Esophagus muscularis mucosa (tissue), 3 donors: ENCODE data around the gene NTN5.

ENCODE experiments used
- POLR2AphosphoS5 ChIP-seq, 2 donors: sonication (generic); formaldehyde crosslinking; IDR thresholded peaks; one replicate each; pipeline ENCODE4 v1.6.1; 2017; ENCODE audit warnings: antibody characterized with exemption in 2 of 2
- TF ChIP-seq, protein P1 (sequence below), 3 experiments: fragments of 200-600 bp in 2 of 3; fragments of 450-650 bp in 1 of 3; sonication (generic) in 2 of 3; IDR thresholded peaks; one replicate each; pipeline ENCODE4 v1.5.1; 2017 to 2019; ENCODE audit warnings: antibody characterized with exemption in 3 of 3, mild to moderate bottlenecking in 2 of 3, moderate library complexity in 1 of 3

DNA sequence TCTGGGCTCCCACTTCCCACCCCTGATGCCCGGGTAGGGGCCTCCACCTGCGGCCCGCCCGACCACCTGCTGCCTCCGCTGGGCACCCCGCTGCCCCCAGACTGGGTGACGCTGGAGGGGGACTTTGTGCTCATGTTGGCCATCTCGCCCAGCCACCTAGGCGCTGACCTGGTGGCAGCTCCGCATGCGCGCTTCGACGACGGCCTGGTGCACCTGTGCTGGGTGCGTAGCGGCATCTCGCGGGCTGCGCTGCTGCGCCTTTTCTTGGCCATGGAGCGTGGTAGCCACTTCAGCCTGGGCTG lies 43.6 kb downstream of the NTN5 start:
- TF ChIP-seq POLR2AphosphoS5 (IDR thresholded peaks at IDR 0.05): no peak
- TF ChIP-seq, protein P1, sequence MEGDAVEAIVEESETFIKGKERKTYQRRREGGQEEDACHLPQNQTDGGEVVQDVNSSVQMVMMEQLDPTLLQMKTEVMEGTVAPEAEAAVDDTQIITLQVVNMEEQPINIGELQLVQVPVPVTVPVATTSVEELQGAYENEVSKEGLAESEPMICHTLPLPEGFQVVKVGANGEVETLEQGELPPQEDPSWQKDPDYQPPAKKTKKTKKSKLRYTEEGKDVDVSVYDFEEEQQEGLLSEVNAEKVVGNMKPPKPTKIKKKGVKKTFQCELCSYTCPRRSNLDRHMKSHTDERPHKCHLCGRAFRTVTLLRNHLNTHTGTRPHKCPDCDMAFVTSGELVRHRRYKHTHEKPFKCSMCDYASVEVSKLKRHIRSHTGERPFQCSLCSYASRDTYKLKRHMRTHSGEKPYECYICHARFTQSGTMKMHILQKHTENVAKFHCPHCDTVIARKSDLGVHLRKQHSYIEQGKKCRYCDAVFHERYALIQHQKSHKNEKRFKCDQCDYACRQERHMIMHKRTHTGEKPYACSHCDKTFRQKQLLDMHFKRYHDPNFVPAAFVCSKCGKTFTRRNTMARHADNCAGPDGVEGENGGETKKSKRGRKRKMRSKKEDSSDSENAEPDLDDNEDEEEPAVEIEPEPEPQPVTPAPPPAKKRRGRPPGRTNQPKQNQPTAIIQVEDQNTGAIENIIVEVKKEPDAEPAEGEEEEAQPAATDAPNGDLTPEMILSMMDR (IDR thresholded peaks at IDR 0.05): no peak
